ENCODE measurements around the gene FARS2.
A peak's percentile ranks its signal among the peaks of the same experiment; 100 is the strongest.

Gene FARS2

GRCh38 chr6:5285081-5285480, 23.8 kb downstream of the FARS2 start:
- no peak for DNase-seq (ENCODE audit: low read depth in 2 of 3, low spot score in 2 of 3)

GRCh38 chr6:5285526-5285925, 24.2 kb downstream of the FARS2 start:
- no peak for DNase-seq (ENCODE audit: low read depth in 2 of 3, low spot score in 2 of 3)

DNA sequence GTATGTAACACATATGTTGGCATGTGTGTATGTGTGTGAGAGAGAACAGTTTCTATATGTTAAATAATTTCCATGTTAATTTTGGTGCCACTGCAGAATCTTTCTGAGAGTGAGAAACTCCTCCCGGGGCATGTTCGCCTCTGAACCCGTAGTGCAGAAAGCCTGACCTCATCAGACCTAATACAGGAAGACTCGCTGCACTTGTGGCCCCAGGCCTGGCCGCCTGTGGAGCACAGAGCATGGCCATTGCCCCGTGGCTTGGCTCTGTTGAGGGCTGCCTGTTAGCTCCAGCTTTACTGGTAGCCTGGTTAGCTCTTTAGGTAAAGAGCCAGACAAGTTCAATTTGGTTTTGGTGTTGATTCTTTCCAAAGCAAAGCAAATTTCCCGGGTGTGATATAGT, 25.5 kb downstream of the FARS2 start:
- no peak for DNase-seq (ENCODE audit: low read depth in 2 of 3, low spot score in 2 of 3)

DNA sequence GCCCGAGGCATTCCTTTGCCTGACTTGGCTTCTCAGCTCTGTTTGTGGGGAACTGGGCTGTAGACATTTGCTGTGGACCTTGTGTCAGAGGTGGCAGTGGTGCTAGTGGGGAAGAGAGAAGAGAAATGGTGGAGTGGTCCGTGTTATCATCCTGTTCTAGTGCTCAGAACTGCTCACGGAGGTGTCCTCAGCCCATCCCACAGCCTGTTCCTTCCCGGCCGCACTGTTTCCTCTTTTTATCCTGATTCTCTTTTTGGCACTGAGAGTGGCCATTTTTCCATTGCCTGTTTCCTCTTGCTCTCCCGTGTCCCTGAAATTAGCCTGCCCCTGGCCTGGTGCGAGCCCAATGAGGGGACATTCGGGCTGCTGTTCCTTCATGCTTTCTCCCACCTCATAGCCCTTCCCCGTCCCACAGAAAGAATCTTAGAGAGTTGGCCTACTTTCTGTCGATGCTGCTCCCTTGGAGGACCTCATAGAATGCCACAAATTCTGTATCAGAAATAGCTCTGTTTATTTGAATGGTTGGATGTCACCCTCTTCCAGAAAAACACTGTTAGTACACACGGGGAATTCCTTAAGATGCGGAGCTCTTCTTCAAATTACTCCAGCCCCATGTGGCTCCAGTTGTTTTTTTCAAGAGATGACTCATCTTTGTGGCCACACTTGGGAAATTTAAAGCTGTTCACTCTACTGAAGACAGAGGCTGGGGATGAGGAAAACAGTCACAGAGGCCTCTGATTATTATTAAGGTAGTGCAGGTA, 26.1 kb downstream of the FARS2 start:
- DNase-seq (ENCODE audit: low read depth in 2 of 3, low spot score in 2 of 3): no peak

GRCh38 chr6:5287966-5288297, 26.6 kb downstream of the FARS2 start:
- no peak for DNase-seq (ENCODE audit: low read depth in 2 of 3, low spot score in 2 of 3)

- no peak for DNase-seq (ENCODE audit: low read depth in 2 of 3, low spot score in 2 of 3)
Measured at GRCh38 chr6:5290097-5290496, 28.8 kb downstream of the FARS2 start.

- DNase-seq (ENCODE audit: low read depth in 2 of 3, low spot score in 2 of 3): no peak
Measured at GRCh38 chr6:5290500-5290899, 29.2 kb downstream of the FARS2 start.

- DNase-seq (ENCODE audit: low read depth in 2 of 3, low spot score in 2 of 3): no peak
Measured at GRCh38 chr6:5292154-5292553, 30.8 kb downstream of the FARS2 start.

DNA sequence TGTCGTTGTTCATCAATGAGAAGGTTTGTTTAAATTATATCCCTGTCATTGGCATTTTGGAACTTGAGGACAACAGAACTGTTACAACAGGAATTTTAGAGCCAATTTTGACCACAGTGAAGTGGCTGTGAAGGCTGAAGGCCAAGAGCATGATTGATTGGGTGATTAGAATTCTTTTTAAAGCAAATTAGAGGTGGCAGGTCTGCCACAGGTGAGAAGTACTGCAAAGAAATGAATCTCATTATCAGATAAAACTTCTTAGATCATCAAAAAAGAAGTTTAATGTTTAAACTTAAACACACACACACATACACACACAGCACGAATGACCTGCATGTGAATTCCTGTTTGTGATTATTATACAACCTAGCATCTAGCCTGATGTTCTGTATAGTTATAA, 32.4 kb downstream of the FARS2 start:
- no peak for DNase-seq (ENCODE audit: low read depth in 2 of 3, low spot score in 2 of 3)

GRCh38 chr6:5294392-5295211, 33.3 kb downstream of the FARS2 start:
- no peak for DNase-seq (ENCODE audit: low read depth in 2 of 3, low spot score in 2 of 3)

- no peak for DNase-seq (ENCODE audit: low read depth in 2 of 3, low spot score in 2 of 3)
Measured at GRCh38 chr6:5295623-5296022, 34.3 kb downstream of the FARS2 start.

DNA sequence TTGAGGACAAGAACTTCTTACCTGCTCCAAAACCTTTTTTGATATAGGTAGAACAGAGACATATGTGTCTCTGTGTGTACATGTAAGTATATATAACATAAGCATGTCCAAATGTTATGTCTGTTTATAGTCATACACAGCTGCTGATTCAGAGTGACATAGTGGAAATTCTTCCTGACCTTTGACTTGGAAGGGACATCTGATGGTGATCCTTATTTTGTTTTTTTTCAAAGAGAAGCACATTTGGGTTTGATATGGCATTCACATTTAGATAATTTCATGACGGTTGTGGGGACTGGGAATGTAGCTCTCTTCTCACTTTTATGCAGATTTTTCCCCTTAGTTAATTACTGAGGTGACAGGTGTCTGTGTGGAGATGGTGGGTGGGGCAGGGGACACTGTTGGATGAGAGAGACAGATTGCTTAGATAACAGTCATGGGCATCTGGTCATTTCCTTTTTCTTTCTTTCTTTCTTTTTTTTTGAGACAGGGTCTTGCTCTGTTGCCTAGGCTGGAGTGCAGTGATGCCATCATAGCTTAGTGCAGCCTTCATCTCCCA, 39.0 kb downstream of the FARS2 start:
- no peak for DNase-seq (ENCODE audit: low read depth in 2 of 3, low spot score in 2 of 3)

DNA sequence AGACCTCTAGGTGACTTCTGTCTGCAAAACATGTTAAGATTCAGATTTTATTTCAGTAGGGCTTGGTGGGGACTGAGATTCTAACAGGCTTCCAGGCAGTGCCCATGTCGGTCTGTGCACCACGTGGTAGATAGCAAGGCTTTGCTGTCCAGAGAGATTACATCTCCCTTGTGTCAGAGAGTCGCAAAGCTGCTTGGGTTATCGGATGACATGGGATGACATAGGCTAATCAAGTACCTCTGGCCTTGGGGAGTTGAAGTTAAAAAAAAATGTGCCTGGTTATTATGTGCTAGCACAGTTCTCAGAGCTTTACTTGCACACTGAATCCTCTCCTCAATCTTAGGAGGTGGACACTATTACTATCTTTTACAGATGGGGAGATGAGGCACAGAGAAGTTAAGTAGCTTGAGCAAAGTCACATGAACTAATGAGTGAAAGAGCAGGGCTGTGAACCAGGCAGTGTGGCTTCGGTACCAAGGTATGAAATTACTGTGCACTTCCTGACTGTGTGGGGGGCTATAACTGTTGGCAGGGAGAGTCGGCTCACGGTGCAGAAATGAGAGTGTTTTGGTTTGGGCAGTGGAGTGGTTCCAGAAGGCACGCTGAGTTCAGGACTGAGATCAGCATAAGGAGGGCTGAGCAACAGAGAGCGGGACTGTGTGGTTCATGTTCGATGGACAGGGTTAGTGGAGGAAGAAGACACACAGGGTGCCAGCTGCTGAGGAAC, 41.1 kb downstream of the FARS2 start:
- peak in 2 of 3 experiments; percentile 10 to 42 for DNase-seq (ENCODE audit: low read depth in 2 of 3, low spot score in 2 of 3)

- DNase-seq (ENCODE audit: low read depth in 2 of 3, low spot score in 2 of 3): peak in 1 of 3 experiments; percentile 3
Measured at GRCh38 chr6:5302995-5303622, 41.8 kb downstream of the FARS2 start.

DNA sequence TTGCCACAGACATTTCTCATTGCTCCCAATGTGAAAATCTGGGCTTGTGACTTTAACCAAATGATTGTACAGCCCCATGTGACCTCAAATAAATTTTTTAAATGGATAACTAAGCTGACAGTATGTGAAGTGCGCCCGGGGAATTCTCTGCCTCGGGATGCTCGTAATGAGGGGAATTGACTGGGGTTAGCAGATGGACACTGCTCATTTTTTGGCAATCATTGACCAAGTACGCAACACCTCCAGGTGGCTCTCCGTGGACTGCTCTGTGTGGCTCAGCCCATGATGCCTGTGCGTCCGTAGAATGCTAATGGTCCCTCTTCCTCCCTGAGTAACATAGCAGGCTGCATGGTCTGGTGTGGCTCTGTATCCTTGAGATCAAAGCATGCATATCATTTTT, 42.4 kb downstream of the FARS2 start:
- DNase-seq (ENCODE audit: low read depth in 2 of 3, low spot score in 2 of 3): no peak

DNA sequence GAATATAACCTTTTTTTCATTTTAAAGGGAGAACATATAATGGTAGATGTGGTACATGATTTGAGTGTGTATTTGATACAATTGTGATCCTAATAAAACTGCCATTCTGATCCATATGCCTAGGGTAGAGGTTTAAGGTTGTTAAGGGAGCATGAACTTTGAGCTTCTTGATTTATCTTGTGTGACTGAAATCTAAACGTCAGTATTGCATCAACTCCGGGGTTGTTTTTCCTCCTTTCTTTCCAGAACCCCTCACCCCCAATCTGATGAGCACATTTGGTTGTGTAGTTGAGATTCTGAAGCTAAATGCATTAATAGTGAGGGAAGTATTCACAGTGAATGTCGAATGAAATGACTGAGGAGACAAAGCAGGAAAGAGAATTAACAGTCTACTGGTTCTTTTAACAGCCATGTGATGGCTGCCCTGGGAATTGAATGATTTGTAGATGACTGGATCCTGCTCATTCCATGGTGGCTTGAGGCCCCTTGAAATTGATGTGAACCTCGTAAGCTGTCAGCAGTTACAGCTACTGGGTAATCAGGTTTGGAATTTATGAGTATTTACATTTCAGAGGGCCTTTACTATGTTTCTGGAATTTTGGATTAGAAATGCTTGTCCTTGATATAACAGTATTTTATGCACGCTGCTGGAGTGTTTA, 44.8 kb downstream of the FARS2 start:
- DNase-seq (ENCODE audit: low read depth in 2 of 3, low spot score in 2 of 3): no peak

DNA sequence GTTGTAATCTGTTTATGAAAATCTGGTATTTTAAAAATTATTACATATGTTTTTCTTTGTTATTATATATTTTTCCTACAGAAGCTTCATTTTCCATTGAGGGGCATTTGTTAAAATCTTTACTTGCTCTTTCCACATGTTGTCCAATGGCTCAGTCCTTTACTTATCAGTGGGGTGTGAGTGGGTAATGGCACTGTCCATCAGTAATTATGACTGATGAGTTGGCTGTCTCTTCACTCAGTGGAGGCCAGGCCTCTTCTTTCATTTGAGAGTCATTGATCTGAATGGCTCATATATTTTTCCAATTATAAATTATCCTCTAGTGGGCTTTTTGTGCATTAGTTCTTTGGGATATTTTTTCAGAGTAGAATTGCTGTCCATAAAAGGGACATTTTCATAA, 45.7 kb downstream of the FARS2 start:
- DNase-seq (ENCODE audit: low read depth in 2 of 3, low spot score in 2 of 3): no peak

GRCh38 chr6:5308066-5308465, 46.8 kb downstream of the FARS2 start:
- no peak for DNase-seq (ENCODE audit: low read depth in 2 of 3, low spot score in 2 of 3)

GRCh38 chr6:5314191-5314865, 53.0 kb downstream of the FARS2 start:
- DNase-seq (ENCODE audit: low read depth in 2 of 3, low spot score in 2 of 3): no peak

- DNase-seq (ENCODE audit: low read depth in 2 of 3, low spot score in 2 of 3): no peak
Measured at GRCh38 chr6:5315881-5316280, 54.6 kb downstream of the FARS2 start.

All from activated CD8-positive, alpha-beta memory T cell treated with anti-CD3 and anti-CD28 coated beads for 48 hours (primary cell).